ENCODE results near the gene PES1.

- no peak for TF ChIP-seq CTCF (IDR thresholded peaks at IDR 0.05 in 4 of 5, conservative IDR thresholded peaks at IDR 0.05 in 1 of 5)
- TF ChIP-seq POLR2A (IDR thresholded peaks at IDR 0.05): no peak
These were observed 26.1 kb upstream of the PES1 start for GRCh38 chr22:30617819-30618218.
